NCI-H1417 treated with DMSO at 0.1 percent for 48 hours (cell line): ENCODE measurements around the gene GNAI3.

Source experiments
- DNase-seq: peaks from one replicate; lab custom pipeline; 2025; lab: John Stamatoyannopoulos, UW

The GNAI3 gene

GRCh38 chr1:109661391-109661790 lies 113.0 kb downstream of the GNAI3 start:
- no peak for DNase-seq

DNA sequence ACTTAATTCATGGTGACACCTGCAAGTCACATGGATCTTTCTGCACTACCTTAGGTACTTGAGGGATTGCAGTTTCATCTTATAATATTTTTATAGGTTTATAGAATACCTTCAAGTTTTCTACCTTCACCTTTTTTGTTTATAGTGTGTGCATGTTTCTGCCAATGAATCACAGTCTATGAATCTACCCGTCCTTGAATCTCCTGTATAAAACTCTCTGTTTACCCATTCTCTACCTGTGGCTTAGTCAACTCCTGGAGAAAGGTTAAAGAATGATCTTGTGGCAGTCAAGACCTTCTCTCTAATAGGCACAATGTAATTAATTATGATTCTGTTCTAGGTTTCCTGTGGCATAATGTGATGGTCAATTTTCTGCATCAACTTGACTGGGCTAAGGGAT lies 116.3 kb downstream of the GNAI3 start:
- DNase-seq: no peak

GRCh38 chr1:109667452-109668122 lies 119.2 kb downstream of the GNAI3 start, which contains the start of gene GSTM2:
Gene GSTM2, plus strand, starts transcription at chr1:109668057. Its CDS starts 59 bp downstream, at chr1:109668116.
- no peak for DNase-seq
